Measurements from ENCODE around the gene DNM1.
"Not testable (repeated sequence)": the region's sequence is repeated elsewhere in the genome, so short reads cannot be mapped to it uniquely, and the experiment has no call there.

DNM1 gene

DNA sequence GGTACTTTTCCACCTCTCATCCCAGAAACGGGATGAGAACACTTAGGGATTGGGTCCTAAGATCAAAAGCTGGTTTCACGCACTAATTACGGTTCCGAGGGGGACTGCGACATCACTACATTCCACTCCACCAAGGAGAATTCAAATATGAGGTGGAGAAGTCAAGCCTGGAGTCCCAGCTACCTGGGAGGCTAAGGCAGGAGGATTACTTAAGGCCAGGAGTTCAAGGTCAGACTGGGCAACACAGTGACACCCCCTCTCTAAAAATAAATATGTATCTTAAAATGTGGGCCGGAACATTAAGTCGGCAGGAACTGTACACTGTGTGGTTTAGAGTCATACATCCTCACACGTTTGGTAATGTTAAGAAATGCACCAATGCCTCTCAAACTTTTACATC lies 71.1 kb downstream of the DNM1 start:
- peak overlapping the region; percentile 83 for H3K4me3 ChIP-seq
- no peak for DNase-seq (ENCODE audit: low spot score)
- TF ChIP-seq, protein P1, sequence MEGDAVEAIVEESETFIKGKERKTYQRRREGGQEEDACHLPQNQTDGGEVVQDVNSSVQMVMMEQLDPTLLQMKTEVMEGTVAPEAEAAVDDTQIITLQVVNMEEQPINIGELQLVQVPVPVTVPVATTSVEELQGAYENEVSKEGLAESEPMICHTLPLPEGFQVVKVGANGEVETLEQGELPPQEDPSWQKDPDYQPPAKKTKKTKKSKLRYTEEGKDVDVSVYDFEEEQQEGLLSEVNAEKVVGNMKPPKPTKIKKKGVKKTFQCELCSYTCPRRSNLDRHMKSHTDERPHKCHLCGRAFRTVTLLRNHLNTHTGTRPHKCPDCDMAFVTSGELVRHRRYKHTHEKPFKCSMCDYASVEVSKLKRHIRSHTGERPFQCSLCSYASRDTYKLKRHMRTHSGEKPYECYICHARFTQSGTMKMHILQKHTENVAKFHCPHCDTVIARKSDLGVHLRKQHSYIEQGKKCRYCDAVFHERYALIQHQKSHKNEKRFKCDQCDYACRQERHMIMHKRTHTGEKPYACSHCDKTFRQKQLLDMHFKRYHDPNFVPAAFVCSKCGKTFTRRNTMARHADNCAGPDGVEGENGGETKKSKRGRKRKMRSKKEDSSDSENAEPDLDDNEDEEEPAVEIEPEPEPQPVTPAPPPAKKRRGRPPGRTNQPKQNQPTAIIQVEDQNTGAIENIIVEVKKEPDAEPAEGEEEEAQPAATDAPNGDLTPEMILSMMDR (IDR thresholded peaks at IDR 0.05) = no peak
- peak overlapping the region; percentile 91 for H3K27ac ChIP-seq

DNA sequence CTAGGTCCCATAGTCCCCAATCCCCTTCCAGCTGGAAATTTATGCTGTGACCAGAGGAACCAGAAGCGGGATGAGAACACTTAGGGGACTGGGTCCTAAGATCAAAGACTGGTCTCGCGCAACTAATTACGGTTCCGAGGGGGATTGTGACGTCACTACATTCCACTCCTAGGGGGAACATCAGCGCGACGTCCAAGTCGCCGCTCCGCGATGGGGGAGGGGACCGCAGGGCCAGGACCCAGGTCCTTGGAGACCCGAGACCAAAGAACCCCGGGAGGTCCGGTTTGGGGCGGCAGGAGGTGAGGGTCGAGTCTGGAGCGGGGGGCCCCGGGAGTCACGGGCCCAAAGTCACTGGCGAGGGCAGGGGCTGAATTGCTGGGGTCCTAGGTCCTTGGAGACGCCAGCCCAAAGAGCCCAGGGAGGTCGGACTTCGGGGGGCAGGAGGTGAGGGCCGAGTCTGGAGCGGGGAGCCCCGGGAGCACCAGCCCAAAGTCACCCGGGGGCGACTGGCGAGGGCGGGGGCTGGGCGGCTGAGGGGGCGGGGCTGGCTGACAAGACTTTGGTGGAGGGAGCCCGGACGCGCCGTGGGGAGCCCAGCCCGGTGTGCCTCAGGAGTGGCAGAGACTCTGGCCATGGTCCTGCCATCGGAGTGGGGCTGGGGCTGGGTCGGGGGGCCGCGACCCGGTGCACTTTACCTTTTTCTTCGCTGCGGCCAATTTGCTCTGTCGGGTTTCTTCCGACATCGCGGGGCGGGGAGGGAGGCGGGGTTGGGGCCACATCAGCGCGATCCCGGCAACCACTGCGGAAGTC lies 72.2 kb downstream of the DNM1 start, which contains the start of gene GOLGA2:
Gene GOLGA2 (minus strand): TSS at position 810 of the 810 bp plus-strand sequence. CDS start 31 bp downstream, at position 779.
- no peak for DNase-seq (ENCODE audit: low spot score)
- Histone ChIP-seq H3K4me3 (peak within 1 kb of the TSS; percentile 83), H3K27ac (peak within 1 kb of the TSS; percentile 91)
- TF ChIP-seq, protein P1 (IDR thresholded peaks at IDR 0.05) = no peak

DNA sequence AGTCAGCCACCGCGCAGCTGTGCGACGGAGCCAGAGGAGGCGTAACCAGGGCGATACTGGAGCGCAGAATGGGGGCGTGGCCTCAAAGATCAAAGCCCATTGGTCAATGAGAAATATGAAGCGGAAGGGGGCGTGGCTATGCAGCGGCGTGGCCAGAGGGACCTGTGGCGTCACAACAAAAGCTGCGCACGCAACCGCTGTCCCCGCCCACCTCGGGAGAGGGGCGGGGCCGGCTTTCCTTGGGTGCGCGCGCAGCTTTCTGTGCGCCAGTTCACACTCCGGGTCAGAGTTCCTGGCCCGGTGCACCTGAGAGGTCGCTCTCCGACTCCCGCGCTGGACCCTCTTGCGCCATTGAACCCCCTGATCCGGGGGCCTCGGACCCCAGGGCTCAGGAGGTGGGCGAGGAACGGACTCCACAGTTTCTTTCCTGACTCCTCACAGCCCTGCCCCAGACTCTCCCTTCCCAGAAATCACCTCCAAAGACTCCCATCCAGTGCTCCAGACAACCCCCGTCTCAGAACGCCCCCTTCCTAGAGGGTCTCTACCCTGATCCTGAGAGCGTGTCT lies 72.9 kb downstream of the DNM1 start, which contains the start of gene SWI5:
Gene SWI5 (plus strand): TSS at position 269 of the 566 bp plus-strand sequence.
- Histone ChIP-seq H3K27ac (peak within 1 kb of the TSS; percentile 91), H3K4me3 (peak within 1 kb of the TSS; percentile 83)
- DNase-seq (ENCODE audit: low spot score) = peak; percentile 99
- TF ChIP-seq, protein P1 (IDR thresholded peaks at IDR 0.05) = no peak

DNA sequence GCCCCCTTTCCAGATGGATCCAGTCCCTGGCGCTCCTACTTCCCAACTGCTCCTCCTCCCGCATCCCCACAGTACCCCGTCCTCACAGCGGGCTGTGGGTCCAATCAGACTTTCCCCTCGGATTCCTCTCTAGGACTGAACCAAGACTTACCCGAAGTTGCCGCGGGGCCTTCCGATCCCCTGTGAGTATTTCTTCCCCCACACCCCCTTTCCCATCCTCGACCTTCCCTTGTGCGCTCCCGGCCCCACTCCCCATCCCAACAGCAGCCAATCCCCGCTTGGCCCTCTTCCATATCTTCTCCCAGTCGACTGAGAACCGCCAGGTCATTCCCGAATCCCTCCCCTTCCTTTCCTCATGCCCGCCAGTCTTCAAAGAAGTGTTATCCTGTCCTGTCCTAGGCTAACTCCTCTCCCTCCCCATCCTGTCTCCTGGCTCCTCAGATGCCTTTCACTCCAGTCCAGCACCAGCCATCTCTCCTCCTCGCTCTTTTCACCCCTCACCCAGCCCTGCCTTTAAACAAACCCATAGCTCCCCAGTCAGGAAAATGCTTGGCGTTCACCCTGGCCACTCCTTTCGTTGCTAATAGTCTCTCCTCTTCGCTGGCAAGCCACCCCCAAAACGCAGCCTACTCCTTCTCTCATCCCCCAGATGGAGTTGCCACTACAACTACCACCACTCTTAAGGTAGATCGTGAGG lies 73.5 kb downstream of the DNM1 start:
- TF ChIP-seq, protein P1 (IDR thresholded peaks at IDR 0.05) = no peak
- peak; percentile 79 for DNase-seq (ENCODE audit: low spot score)
- Histone ChIP-seq H3K4me3 (peak overlapping the region; percentile 83), H3K27ac (peak overlapping the region; percentile 86 to 87)

DNA sequence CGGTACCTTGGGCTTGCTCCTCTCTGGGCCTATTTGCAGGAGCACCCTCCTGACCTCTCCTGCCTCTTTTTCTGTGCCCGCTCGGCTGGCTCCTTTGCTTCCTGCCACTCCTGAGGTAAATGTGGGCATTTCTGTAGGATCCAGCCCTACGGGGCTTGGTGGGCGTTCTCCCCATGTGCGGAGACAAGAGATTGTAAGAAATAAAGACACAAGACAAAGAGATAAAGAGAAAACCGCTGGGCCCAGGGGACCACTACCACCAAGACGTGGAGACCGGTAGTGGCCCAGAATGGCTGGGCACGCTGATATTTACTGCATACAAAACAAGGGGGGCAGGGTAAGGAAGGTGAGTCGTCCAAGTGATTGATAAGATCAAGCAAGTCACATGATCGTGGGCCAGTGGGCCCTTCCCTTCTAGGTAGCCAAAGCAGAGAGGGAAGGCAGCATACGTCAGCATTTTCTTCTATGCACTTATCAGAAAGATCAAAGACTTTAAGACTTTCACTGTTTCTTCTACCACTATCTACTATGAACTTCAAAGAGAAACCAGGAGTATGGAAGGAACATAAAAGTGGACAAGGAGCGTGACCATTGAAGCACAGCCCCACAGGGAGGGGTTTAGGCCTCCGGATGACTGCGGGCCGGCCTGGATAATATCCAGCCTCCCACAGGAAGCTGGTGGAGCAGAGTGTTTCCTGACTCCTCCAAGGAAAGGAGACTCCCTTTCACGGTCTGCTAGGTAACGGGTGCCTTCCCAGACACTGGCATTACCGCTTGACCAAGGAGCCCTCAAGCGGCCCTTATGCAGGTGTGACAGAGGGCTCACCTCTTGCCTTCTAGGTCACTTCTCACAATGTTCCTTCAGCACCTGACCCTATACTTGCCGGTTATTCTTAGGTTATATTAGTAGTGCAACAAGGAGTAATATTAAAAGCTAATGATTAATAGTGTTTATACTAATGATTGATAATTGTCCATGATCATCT lies 76.2 kb downstream of the DNM1 start:
- not testable (repeated sequence) for H3K27ac ChIP-seq; DNase-seq (ENCODE audit: low spot score); H3K4me3 ChIP-seq

DNA sequence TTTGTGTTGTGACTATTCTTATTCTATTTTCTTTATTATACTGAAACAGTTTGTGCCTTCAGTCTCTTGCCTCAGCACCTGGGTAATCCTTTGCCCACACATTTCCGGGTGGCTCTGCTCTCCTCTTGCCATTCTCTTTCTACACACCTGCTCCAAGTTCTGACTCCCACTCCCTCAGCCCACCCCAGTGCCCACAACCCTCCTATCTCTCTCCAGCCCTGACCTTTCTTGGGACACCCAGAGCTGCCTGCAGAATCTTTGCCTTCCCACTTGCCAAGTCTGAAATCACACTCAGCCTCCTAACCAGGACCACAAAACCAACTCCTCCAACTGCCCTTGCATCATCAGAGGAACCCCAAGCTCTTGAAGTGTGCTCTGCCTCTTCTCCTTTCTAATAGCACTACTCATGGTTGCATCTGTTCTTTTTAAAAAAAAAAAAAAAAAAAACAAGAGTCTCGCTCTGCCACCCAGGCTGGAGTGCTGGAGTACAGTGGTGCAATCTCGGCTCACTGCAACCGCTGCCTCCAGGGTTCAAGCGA lies 77.0 kb downstream of the DNM1 start:
- Histone ChIP-seq H3K4me3 (no peak overlapping the region), H3K27ac (no peak overlapping the region)
- TF ChIP-seq, protein P1 (IDR thresholded peaks at IDR 0.05) = no peak
- DNase-seq (ENCODE audit: low spot score) = no peak

Measured in coronary artery (tissue), 2 donors.